CD4-positive, alpha-beta memory T cell (primary cell): Measurements from ENCODE around the gene NUTM2A. TPM values are rescaled to one million over a fixed set of nuclear protein-coding genes. Genes with fewer than 3 reads are reported as not detected.
A peak's percentile ranks its signal among the peaks of the same experiment; 100 is the strongest.
"Not testable (repeated sequence)": the region's sequence is repeated elsewhere in the genome, so short reads cannot be mapped to it uniquely, and the experiment has no call there.

Source experiments
- CTCF ChIA-PET: fragments of 350-600 bp; sonication (Branson Sonifier 250); formaldehyde crosslinking; loops from one replicate; lab custom pipeline; 2021; ENCODE audit warnings: inconsistent platforms; ENCODE audit not compliant: partially characterized antibody; lab: Charles Lee
- POLR2A ChIA-PET: fragments of 350-600 bp; sonication (Branson Sonifier 250); formaldehyde crosslinking; loops from one replicate; lab custom pipeline; 2021; ENCODE audit not compliant: partially characterized antibody; lab: Charles Lee
- DNase-seq, 5 donors: peaks; one replicate each; pipeline versions ENCODE4 v3.0.0 to v3.0.0-alpha.2; 2020 to 2022; ENCODE audit warnings: mixed read lengths in 1 of 5
- H3K27ac ChIP-seq: one replicate; pipeline ENCODE4 v1.7.0; 2013; ENCODE audit warnings: low read depth, low read length
- H3K27me3 ChIP-seq: 2 replicates; pipeline ENCODE4 v1.7.0; 2013; ENCODE audit warnings: mild to moderate bottlenecking, low read length, moderate library complexity; ENCODE audit not compliant: insufficient read depth
- H3K36me3 ChIP-seq: 2 replicates; pipeline ENCODE4 v1.7.0; 2013; ENCODE audit warnings: mild to moderate bottlenecking, low read length, moderate library complexity; ENCODE audit not compliant: insufficient read depth
- H3K4me1 ChIP-seq: 2 replicates; pipeline ENCODE4 v1.7.0; 2013; ENCODE audit warnings: mild to moderate bottlenecking, low read length, moderate library complexity; ENCODE audit not compliant: insufficient read depth
- H3K4me3 ChIP-seq, 2 donors: one replicate each; pipeline ENCODE4 v1.7.0; 2013; ENCODE audit warnings: low read length in 2 of 2, mild to moderate bottlenecking in 1 of 2
- H3K9me3 ChIP-seq, 2 donors: one replicate each; pipeline ENCODE4 v1.7.0; 2013; ENCODE audit warnings: low read length in 2 of 2, control low read depth in 1 of 2; ENCODE audit not compliant: control insufficient read depth in 1 of 2
- H3K27ac Mint-ChIP-seq, 7 donors: one replicate each; pipeline ENCODE4 v1.8.0; 2020 to 2021; ENCODE audit warnings: mixed read lengths in 7 of 7, mild to moderate bottlenecking in 6 of 7, inconsistent platforms in 3 of 7, moderate library complexity in 3 of 7
- H3K27me3 Mint-ChIP-seq, 2 donors: one replicate each; pipeline ENCODE4 v1.8.0; 2020 to 2021; ENCODE audit warnings: mixed read lengths in 2 of 2
- H3K36me3 Mint-ChIP-seq, 2 donors: one replicate each; pipeline ENCODE4 v1.8.0; 2020 to 2021; ENCODE audit warnings: mixed read lengths in 2 of 2, inconsistent platforms in 1 of 2, mild to moderate bottlenecking in 1 of 2
- H3K4me1 Mint-ChIP-seq, 4 donors: one replicate each; pipeline ENCODE4 v1.8.0; 2020 to 2021; ENCODE audit warnings: mixed read lengths in 4 of 4, mild to moderate bottlenecking in 1 of 4
- H3K4me3 Mint-ChIP-seq, 8 donors: one replicate each; pipeline ENCODE4 v1.8.0; 2020 to 2021; ENCODE audit warnings: mixed read lengths in 8 of 8, mild to moderate bottlenecking in 7 of 8, moderate library complexity in 6 of 8, inconsistent platforms in 3 of 8
- H3K9me3 Mint-ChIP-seq, 8 donors: one replicate each; pipeline ENCODE4 v1.8.0; 2020 to 2021; ENCODE audit warnings: mixed read lengths in 8 of 8, mild to moderate bottlenecking in 5 of 8, inconsistent platforms in 3 of 8, moderate library complexity in 1 of 8
- intact Hi-C: fragments of 100-400 bp; cut with micrococcal nuclease; formaldehyde crosslinking; loops from one replicate; pipeline ENCODE4 v1.15.1; 2023
- polyA plus RNA-seq, 2 donors: library from polyadenylated mRNA; unstranded; fragments of 300-500 nt; fragmentation: Illumina TruSeq; gene quantifications; one replicate each; pipeline ENCODE4 v1.2.3, GENCODE V29; 2021
- total RNA-seq, 2 experiments: library from RNA; stranded (reverse); gene quantifications; one replicate each; pipeline ENCODE4 v1.2.3, GENCODE V29; 2021

NUTM2A gene, protein sequence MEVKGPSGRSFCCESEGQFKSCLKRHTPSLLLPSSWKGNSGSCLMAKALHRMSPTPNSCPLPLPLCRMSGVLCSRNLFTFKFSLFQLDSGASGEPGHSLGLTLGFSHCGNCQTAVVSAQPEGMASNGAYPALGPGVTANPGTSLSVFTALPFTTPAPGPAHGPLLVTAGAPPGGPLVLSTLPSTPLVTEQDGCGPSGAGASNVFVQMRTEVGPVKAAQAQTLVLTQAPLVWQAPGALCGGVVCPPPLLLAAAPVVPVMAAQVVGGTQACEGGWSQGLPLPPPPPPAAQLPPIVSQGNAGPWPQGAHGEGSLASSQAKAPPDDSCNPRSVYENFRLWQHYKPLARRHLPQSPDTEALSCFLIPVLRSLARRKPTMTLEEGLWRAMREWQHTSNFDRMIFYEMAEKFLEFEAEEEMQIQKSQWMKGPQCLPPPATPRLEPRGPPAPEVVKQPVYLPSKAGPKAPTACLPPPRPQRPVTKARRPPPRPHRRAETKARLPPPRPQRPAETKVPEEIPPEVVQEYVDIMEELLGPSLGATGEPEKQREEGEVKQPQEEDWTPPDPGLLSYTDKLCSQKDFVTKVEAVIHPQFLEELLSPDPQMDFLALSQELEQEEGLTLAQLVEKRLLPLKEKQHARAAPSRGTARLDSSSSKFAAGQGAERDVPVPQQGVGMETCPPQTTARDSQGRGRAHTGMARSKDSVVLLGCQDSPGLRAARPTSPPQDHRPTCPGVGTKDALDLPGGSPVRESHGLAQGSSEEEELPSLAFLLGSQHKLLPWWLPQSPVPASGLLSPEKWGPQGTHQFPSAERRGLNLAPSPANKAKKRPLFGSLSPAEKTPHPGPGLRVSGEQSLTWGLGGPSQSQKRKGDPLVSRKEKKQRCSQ
- total RNA-seq (1 to 10 TPM; 1.2 to 1.3 TPM), polyA plus RNA-seq (not detected)

DNA sequence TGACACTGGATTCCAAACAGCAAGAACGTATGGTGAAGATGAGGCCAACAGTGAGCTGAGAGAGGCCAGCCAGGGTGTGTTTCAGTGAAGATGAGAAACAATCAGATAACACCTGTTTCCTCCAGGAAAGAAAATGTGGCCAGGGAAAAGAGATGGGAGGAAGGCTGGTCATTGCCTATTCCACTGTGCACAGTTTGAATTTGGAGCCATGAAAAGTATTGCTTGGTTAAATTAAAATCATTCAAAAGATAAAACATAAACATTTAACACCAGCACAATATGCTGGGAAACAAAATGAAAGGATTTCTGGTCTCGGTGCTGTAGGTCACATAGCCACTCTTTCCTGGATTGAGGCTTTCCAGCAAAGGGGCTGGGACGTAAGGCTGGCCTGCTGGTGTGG lies at the start of gene NUTM2A:
Gene NUTM2A, plus strand, starts transcription at position 301 of the 400 bp plus-strand sequence. CDS start 383 bp downstream, outside the sequence.
- H3K4me1 Mint-ChIP-seq, DNase-seq, H3K4me3 ChIP-seq, H3K27ac Mint-ChIP-seq, H3K9me3 Mint-ChIP-seq, H3K27ac ChIP-seq, H3K9me3 ChIP-seq, H3K36me3 Mint-ChIP-seq, intact Hi-C loops, H3K4me3 Mint-ChIP-seq, H3K4me1 ChIP-seq, H3K27me3 ChIP-seq, CTCF ChIA-PET, POLR2A ChIA-PET, H3K36me3 ChIP-seq, H3K27me3 Mint-ChIP-seq: not testable (repeated sequence)

DNA sequence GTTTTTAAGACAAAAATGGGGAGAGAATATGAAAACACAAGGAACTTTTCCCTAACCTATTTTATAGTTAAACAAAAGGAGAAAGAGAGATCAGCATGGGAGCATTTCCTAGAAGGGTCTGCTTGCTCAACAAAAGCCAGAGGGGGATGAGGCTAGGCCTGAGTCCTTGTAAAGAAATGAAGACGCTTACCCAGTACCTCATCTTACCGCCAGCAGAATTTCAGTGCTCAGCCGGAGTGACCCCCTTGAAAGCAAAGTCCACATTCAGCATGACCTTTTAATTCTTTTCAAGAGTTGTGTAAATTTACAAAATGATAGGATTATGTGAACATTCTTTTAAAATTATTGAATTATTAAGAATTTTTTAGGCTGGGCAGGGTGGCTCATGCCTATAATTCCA lies 47.7 kb upstream of the NUTM2A start:
- CTCF ChIA-PET, H3K27ac Mint-ChIP-seq, H3K36me3 ChIP-seq, H3K4me1 ChIP-seq, H3K4me3 Mint-ChIP-seq, H3K9me3 Mint-ChIP-seq, H3K4me3 ChIP-seq, H3K27ac ChIP-seq, H3K27me3 ChIP-seq, H3K4me1 Mint-ChIP-seq, H3K27me3 Mint-ChIP-seq, H3K9me3 ChIP-seq, POLR2A ChIA-PET, DNase-seq, intact Hi-C loops: not testable (repeated sequence)
- peaks cover 17 to 22% of the 10 kb centered on the region in 2 donors for H3K36me3 Mint-ChIP-seq

DNA sequence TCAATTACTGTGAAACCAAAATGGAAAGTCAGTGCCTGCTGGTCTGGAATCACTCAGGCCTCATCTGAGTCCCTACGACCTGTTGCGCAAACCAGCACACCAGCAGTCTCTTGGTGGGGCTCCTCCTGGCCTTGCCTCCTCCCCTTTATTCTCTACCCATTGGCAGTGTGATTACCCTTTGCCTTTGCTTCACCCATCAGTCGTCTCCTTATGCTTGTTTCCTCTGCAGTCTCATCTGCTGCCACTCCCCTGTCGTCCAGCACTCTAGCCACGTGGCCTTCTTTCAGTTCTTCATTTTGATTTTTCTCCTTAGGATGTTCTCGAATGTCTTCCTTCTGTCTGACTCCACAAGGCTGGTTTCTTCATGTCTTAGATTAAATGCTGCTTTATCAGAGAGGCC lies 40.8 kb upstream of the NUTM2A start:
- Mint-ChIP-seq H3K27ac (peak overlapping the region in 2 of 7 donors; percentile 30 to 59), H3K9me3 (peaks cover 0 to 16% (median 4%) of the 10 kb centered on the region in 8 donors), H3K36me3 (peaks cover 55 to 65% of the 10 kb centered on the region in 2 donors)
- intact Hi-C loops, H3K36me3 ChIP-seq, H3K27me3 ChIP-seq, DNase-seq, H3K4me1 Mint-ChIP-seq, CTCF ChIA-PET, H3K4me1 ChIP-seq, POLR2A ChIA-PET, H3K9me3 ChIP-seq, H3K4me3 Mint-ChIP-seq, H3K27me3 Mint-ChIP-seq, H3K27ac ChIP-seq, H3K4me3 ChIP-seq: not testable (repeated sequence)

DNA sequence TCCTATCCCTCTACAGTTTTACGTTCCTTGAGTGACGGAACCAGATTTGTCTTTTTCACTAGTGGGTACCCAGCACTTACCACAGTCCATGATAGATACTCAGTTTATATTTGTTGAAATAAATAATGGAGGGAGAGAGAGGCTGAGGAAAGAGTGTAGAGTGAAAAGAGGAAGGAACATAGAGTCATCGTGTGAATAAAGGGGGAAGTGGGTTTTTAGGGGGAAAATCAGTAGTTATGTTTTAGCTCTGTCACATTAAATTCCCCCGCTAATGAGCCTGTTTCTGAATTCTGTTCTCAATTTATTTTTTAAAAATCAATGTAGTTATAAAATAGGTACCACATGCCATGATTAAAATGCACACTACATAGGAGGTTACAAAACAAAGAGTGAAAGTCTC lies 39.2 kb upstream of the NUTM2A start:
- POLR2A ChIA-PET, H3K36me3 ChIP-seq, H3K27ac ChIP-seq, H3K27me3 Mint-ChIP-seq, H3K4me1 ChIP-seq, H3K27ac Mint-ChIP-seq, intact Hi-C loops, DNase-seq, CTCF ChIA-PET, H3K4me3 Mint-ChIP-seq, H3K27me3 ChIP-seq, H3K4me1 Mint-ChIP-seq, H3K9me3 ChIP-seq, H3K4me3 ChIP-seq: not testable (repeated sequence)
- peaks cover 50 to 62% of the 10 kb centered on the region in 2 donors for H3K36me3 Mint-ChIP-seq
- H3K9me3 Mint-ChIP-seq = peaks cover 0 to 16% (median 4%) of the 10 kb centered on the region in 8 donors

DNA sequence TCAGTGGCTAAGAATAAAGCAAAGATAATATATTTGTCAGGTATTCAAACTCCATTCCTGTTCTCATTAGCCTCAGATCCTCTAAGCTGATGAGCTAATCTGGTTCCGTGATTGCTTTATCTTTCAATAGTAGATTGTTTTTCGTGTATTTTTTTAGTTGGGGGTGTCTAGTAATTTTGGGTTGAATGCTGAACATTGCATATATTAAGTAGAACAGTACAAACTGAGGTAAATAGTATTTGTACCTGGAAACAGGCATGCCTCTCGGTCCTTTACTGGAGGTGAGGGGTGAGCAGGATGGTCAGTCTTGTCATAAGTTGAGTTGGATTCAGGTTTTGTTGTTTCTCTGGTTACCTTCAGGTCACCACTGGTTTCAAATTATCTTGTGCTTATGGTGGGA lies 37.7 kb upstream of the NUTM2A start:
- H3K4me1 ChIP-seq, H3K4me3 ChIP-seq, DNase-seq, H3K27me3 ChIP-seq, H3K9me3 ChIP-seq, H3K4me1 Mint-ChIP-seq, intact Hi-C loops, POLR2A ChIA-PET, H3K27me3 Mint-ChIP-seq, H3K36me3 ChIP-seq, CTCF ChIA-PET, H3K27ac Mint-ChIP-seq, H3K4me3 Mint-ChIP-seq, H3K27ac ChIP-seq: not testable (repeated sequence)
- H3K9me3 Mint-ChIP-seq = peaks cover 0 to 15% (median 4%) of the 10 kb centered on the region in 8 donors
- peaks cover 54 to 62% of the 10 kb centered on the region in 2 donors for H3K36me3 Mint-ChIP-seq

DNA sequence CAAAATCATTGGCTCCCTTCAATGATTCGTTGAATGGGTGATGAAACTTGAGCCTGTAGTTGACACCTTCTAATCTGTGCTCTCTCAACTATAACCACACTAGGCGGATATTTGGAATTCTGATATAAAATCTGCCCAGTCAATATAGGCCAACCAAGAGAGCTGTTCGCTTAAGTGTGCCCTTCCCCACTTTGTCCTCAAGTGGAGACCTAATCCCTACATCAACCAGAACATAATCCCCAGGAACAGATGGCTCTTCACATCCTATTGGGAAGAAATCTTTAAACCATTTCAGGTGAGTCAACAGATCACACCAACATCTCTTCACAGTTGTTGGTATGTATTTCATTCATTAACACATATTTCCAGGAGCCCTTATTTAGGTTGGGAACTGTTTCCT lies 33.4 kb upstream of the NUTM2A start:
- POLR2A ChIA-PET, H3K9me3 ChIP-seq, H3K27me3 Mint-ChIP-seq, H3K4me3 ChIP-seq, H3K4me1 Mint-ChIP-seq, CTCF ChIA-PET, H3K27me3 ChIP-seq, H3K4me1 ChIP-seq, intact Hi-C loops, DNase-seq, H3K27ac ChIP-seq, H3K36me3 ChIP-seq, H3K4me3 Mint-ChIP-seq: not testable (repeated sequence)
- peaks cover 30 to 34% of the 10 kb centered on the region in 2 donors for H3K36me3 Mint-ChIP-seq
- H3K9me3 Mint-ChIP-seq = peaks cover 0 to 12% (median 4%) of the 10 kb centered on the region in 8 donors
- H3K27ac Mint-ChIP-seq = peak overlapping the region in 1 of 7 donors; percentile 50

DNA sequence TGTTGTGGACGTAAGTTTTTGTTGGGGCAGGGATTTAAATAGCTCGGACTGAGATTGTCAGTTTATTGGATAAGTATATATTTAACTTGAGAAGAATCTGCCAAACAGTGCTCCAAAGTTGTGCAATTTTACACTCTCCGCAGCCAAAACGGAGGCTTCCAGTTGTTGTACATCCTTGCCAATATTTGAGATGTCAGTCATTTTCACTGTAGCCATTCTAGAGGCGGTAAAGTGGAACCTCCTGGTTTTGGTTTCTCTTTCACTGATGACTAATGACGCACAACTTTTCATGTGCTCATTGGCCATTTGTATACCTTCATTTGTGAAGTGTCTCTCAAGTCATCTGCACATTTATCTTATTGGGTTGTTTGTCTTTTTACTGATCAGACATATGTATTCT lies 24.3 kb upstream of the NUTM2A start:
- CTCF ChIA-PET, intact Hi-C loops, H3K9me3 Mint-ChIP-seq, H3K27me3 ChIP-seq, H3K4me3 ChIP-seq, H3K9me3 ChIP-seq, H3K27ac ChIP-seq, H3K36me3 Mint-ChIP-seq, POLR2A ChIA-PET, H3K4me1 ChIP-seq, H3K36me3 ChIP-seq, H3K27me3 Mint-ChIP-seq: not testable (repeated sequence)
- DNase-seq = peak; percentile 57 to 76 (median 66)
- peak overlapping the region; percentile 57 to 90 (median 82) for H3K27ac Mint-ChIP-seq
- peaks cover 8 to 25% (median 16%) of the 10 kb centered on the region in 4 donors for H3K4me1 Mint-ChIP-seq
- peak overlapping the region; percentile 67 to 84 (median 76) for H3K4me3 Mint-ChIP-seq
